Cardiac muscle cell (in vitro differentiated cells and primary cell): Measurements from ENCODE around the gene SYNE2. TPM values are rescaled to one million over a fixed set of nuclear protein-coding genes. Genes with fewer than 3 reads are reported as not detected.

ENCODE experiments used
- DNase-seq, 2 donors: peaks; one replicate each; pipeline versions ENCODE4 v3.0.0 to v3.0.0-alpha.2; 2010 to 2017; ENCODE audit warnings: low read depth in 1 of 2, low spot score in 1 of 2
- H3K27ac ChIP-seq: fragments of 200-600 bp; sonication (generic); 2 replicates; pipeline ENCODE4 v1.5.1; 2016
- H3K27me3 ChIP-seq: fragments of 200-600 bp; sonication (generic); 2 replicates; pipeline ENCODE4 v1.6.0; 2016; ENCODE audit warnings: control low read depth
- H3K36me3 ChIP-seq: fragments of 200-600 bp; sonication (generic); 2 replicates; pipeline ENCODE4 v1.5.1; 2016; ENCODE audit warnings: control low read depth
- H3K4me1 ChIP-seq: fragments of 200-600 bp; sonication (generic); 2 replicates; pipeline ENCODE4 v1.8.1; 2017; ENCODE audit warnings: low read depth, mild to moderate bottlenecking, mixed run types
- H3K4me3 ChIP-seq: fragments of 200-600 bp; sonication (generic); 2 replicates; pipeline ENCODE4 v1.5.1; 2016; ENCODE audit warnings: mild to moderate bottlenecking
- H3K9me3 ChIP-seq: fragments of 200-600 bp; sonication (generic); 2 replicates; pipeline ENCODE4 v1.5.1; 2017; ENCODE audit warnings: low read depth, mild to moderate bottlenecking, control low read depth
- CTCF ChIP-seq: IDR thresholded peaks from 2 replicates; pipeline ENCODE4 v1.5.1; 2012; ENCODE audit warnings: low read depth, mild to moderate bottlenecking, low read length
- polyA plus RNA-seq: library from polyadenylated mRNA; unstranded; fragments of >200 nt; fragmentation: Nextera tagmentation; extraction: Ambion mirVana; gene quantifications from 2 replicates; pipeline ENCODE4 v1.2.1, GENCODE V29; 2016
- total RNA-seq: library from RNA; depleted of rRNA; stranded (reverse); fragments of >200 nt; gene quantifications from 2 replicates; pipeline ENCODE4 v1.2.3, GENCODE V29; 2016

SYNE2 gene
- total and polyA plus RNA-seq, 2 experiments from 2014 or later: 36.0 to 95.2 TPM

DNA sequence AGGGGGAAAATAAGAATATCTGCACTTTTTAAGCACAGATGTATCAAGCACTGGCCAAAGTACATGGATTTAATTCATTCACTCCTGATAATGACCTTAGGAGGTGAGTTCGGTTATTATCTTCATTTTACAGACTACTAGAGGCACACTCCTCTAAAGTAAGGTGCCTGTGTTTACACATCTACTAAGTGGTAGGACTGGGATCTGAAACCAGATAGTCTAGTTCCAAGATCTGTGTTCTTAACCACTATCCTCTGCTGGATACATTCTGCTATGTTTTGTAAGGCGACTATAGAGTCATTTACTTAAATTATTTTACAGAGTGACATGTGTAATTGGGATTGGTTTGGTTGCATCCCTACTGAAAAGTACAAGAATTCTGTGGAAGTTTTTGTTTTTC is 266.1 kb downstream of the SYNE2 start:
- no peak for TF ChIP-seq CTCF
- Histone ChIP-seq H3K36me3 (peaks cover 5% of the 10 kb centered on the region), H3K27ac (no peak overlapping the region), H3K4me1 (peaks cover 2% of the 10 kb centered on the region), H3K4me3 (no peak overlapping the region), H3K27me3 (no peaks in the 10 kb centered on the region), H3K9me3 (no peaks in the 10 kb centered on the region)
- no peak for DNase-seq

- Histone ChIP-seq H3K27me3 (no peaks in the 10 kb centered on the region), H3K9me3 (no peaks in the 10 kb centered on the region), H3K4me3 (no peak overlapping the region), H3K4me1 (no peaks in the 10 kb centered on the region), H3K27ac (no peak overlapping the region), H3K36me3 (peaks cover 5% of the 10 kb centered on the region)
- TF ChIP-seq CTCF: no peak
- DNase-seq: no peak
Observed at GRCh38 chr14:64119500-64119899, 266.7 kb downstream of the SYNE2 start.

DNA sequence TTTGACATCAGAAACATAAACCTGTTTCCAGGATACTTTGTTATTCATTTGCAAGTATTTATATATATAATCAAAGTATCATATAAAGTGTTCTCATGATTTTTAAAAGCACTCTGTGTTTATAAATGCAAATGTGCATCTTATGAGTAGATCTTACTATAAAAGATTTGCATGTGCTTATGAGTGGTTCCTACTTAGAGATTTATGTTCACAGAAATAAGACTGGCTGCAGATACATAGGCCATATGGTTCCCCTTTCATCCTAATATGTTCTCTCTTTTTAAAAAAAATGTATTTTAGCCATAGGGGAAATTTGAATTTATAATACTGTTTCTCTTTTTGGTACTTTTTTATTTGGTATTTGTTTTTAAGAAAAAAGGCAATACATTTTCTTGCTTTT is 267.2 kb downstream of the SYNE2 start:
- DNase-seq: no peak
- H3K4me3 ChIP-seq: no peak overlapping the region
- TF ChIP-seq CTCF: no peak
- no peaks in the 10 kb centered on the region for H3K27me3 ChIP-seq
- H3K4me1 ChIP-seq: no peaks in the 10 kb centered on the region
- H3K36me3 ChIP-seq: peaks cover 5% of the 10 kb centered on the region
- no peak overlapping the region for H3K27ac ChIP-seq
- H3K9me3 ChIP-seq: no peaks in the 10 kb centered on the region

DNA sequence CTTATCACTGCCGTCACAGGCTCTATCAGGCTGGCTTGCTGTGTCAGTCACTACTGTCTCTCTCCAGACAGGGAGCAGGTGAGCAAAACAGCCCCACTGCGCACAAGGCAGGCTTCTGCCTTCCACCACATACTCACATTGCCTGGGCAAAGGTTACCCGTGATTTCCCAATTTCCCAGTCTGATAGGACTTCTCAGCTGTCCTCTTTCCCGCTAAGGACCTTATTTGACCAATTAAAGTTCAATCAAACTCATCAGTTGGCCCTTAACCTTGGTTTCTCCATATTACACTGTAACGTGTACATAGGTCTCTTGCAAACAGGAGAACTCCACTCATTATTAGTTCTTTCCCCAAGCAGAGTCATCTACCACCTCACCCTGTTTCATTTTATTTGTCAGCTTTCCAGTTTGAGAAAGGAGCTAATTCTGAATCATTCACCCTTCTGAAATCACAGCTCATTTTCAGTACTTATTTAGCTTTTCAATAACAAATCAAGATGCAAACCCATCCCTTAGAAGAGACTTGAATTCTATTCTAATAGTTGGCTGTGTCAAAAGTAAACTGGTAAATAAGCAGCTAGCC is 270.5 kb downstream of the SYNE2 start:
- no peak overlapping the region for H3K27ac ChIP-seq
- H3K27me3 ChIP-seq: no peaks in the 10 kb centered on the region
- no peak for TF ChIP-seq CTCF
- H3K4me1 ChIP-seq: no peaks in the 10 kb centered on the region
- peaks cover 8% of the 10 kb centered on the region for H3K36me3 ChIP-seq
- no peaks in the 10 kb centered on the region for H3K9me3 ChIP-seq
- no peak for DNase-seq
- H3K4me3 ChIP-seq: no peak overlapping the region

DNA sequence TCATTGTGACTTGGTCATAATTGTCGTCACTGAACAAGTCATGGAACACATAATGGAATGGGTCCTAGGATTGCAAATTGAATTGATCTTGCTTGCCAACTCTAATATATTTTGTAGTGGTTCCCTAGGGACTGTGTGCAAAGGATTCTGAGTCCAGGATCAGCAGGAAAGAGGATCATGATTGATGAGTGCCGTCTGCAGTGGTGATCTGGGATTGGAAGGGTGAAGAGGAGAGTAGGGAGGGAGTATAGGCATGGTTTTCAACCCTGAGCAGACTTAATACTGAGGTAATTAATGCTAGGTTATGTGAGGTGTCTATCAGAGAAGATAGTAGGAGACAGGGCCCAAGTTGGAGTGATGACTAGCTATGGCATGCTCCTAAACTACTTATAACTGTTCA is 272.5 kb downstream of the SYNE2 start:
- TF ChIP-seq CTCF: no peak
- no peaks in the 10 kb centered on the region for H3K9me3 ChIP-seq
- no peak for DNase-seq
- no peaks in the 10 kb centered on the region for H3K27me3 ChIP-seq
- no peak overlapping the region for H3K27ac ChIP-seq
- no peak overlapping the region for H3K4me3 ChIP-seq
- no peaks in the 10 kb centered on the region for H3K4me1 ChIP-seq
- H3K36me3 ChIP-seq: peaks cover 3% of the 10 kb centered on the region

DNA sequence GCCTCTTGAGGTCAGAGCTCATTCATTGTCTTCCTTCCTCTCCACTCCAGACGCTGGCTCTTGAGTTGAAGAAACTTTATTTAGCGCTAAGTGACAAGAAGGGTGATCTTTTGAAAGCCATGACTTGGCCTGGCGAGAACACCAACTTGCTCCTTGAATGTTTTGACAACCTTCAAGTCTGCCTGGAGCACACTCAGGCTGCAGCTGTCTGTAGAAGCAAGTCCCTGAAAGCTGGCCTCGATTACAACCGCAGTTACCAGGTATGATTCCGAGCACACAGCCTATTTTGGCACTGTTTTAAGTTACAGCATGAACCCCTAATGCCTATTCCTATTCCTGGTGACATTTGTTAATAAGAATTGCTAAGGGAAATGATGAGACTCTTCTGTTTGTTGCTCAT is 273.7 kb downstream of the SYNE2 start:
- no peak for DNase-seq
- TF ChIP-seq CTCF: no peak
- Histone ChIP-seq H3K36me3 (peaks cover 3% of the 10 kb centered on the region), H3K4me3 (no peak overlapping the region), H3K9me3 (no peaks in the 10 kb centered on the region), H3K4me1 (no peaks in the 10 kb centered on the region), H3K27ac (no peak overlapping the region), H3K27me3 (no peaks in the 10 kb centered on the region)
